ENCODE results near the gene LCE3B.

Gene LCE3B

GRCh38 chr1:152623203-152623844, 9.7 kb downstream of the LCE3B start:
- TF ChIP-seq EZH2 (IDR thresholded peaks at IDR 0.05; ENCODE audit: borderline replicate concordance, low read length), result no peak
- TF ChIP-seq, protein P1, sequence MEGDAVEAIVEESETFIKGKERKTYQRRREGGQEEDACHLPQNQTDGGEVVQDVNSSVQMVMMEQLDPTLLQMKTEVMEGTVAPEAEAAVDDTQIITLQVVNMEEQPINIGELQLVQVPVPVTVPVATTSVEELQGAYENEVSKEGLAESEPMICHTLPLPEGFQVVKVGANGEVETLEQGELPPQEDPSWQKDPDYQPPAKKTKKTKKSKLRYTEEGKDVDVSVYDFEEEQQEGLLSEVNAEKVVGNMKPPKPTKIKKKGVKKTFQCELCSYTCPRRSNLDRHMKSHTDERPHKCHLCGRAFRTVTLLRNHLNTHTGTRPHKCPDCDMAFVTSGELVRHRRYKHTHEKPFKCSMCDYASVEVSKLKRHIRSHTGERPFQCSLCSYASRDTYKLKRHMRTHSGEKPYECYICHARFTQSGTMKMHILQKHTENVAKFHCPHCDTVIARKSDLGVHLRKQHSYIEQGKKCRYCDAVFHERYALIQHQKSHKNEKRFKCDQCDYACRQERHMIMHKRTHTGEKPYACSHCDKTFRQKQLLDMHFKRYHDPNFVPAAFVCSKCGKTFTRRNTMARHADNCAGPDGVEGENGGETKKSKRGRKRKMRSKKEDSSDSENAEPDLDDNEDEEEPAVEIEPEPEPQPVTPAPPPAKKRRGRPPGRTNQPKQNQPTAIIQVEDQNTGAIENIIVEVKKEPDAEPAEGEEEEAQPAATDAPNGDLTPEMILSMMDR (IDR thresholded peaks at IDR 0.05; ENCODE audit: low read length), result peak; percentile 56
- no peaks in the 10 kb centered on the region for H3K9me3 ChIP-seq (ENCODE audit: low read length)
- H4K20me1 ChIP-seq (ENCODE audit: insufficient read depth, low read length), result no peaks in the 10 kb centered on the region
- H3F3A ChIP-seq (ENCODE audit: insufficient read depth, low read length), result no peaks in the 10 kb centered on the region
- H3K79me2 ChIP-seq (ENCODE audit: insufficient read depth, low read length), result no peaks in the 10 kb centered on the region
- no peaks in the 10 kb centered on the region for H3K9me2 ChIP-seq (ENCODE audit: low read depth, low read length)
- H3K9ac ChIP-seq (ENCODE audit: low read length), result no peak overlapping the region
- no peaks in the 10 kb centered on the region for H3K36me3 ChIP-seq (ENCODE audit: insufficient read depth, low read length)
- no peak overlapping the region for H2AFZ ChIP-seq (ENCODE audit: low read length)
- no peak overlapping the region for H3K4me3 ChIP-seq (ENCODE audit: low read depth, low read length, poor library complexity, severe bottlenecking)
- H3K27me3 ChIP-seq (ENCODE audit: insufficient read depth, low read length), result no peaks in the 10 kb centered on the region
- no peak overlapping the region for H3K4me2 ChIP-seq (ENCODE audit: low read length)
- H3K4me1 ChIP-seq (ENCODE audit: insufficient read depth, low read length, severe bottlenecking), result no peaks in the 10 kb centered on the region
- no peak overlapping the region for H3K27ac ChIP-seq (ENCODE audit: low read depth, low read length, poor library complexity, severe bottlenecking)

DNA sequence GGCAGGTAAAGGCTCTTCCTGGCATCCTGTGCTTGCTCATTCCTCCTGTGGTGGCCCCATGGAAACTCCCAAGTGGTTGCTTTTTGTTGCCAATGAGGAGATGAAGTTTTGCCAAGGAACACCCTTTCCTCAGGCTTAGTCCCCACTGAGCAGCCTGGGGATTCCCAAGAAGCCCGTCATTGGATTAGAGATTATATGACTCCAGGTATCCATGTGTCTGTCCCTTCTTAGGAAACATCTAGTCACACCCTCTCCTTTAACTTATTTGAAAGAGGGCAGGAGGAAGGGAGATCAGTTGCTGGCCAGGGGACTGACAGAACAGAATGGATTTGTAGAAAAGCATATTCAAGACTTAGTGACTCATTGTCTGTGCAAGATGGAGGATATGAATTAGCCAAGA, 13.1 kb downstream of the LCE3B start:
- H3K9me3 ChIP-seq (ENCODE audit: low read length), result no peaks in the 10 kb centered on the region
- H4K20me1 ChIP-seq (ENCODE audit: insufficient read depth, low read length), result no peaks in the 10 kb centered on the region
- no peak overlapping the region for H3K4me3 ChIP-seq (ENCODE audit: low read depth, low read length, poor library complexity, severe bottlenecking)
- H3K9me2 ChIP-seq (ENCODE audit: low read depth, low read length), result no peaks in the 10 kb centered on the region
- H3K36me3 ChIP-seq (ENCODE audit: insufficient read depth, low read length), result no peaks in the 10 kb centered on the region
- H3K4me1 ChIP-seq (ENCODE audit: insufficient read depth, low read length, severe bottlenecking), result no peaks in the 10 kb centered on the region
- H3K79me2 ChIP-seq (ENCODE audit: insufficient read depth, low read length), result no peaks in the 10 kb centered on the region
- TF ChIP-seq, protein P1 (IDR thresholded peaks at IDR 0.05; ENCODE audit: low read length), result no peak
- TF ChIP-seq EZH2 (IDR thresholded peaks at IDR 0.05; ENCODE audit: borderline replicate concordance, low read length), result no peak
- no peak overlapping the region for H2AFZ ChIP-seq (ENCODE audit: low read length)
- H3K27me3 ChIP-seq (ENCODE audit: insufficient read depth, low read length), result no peaks in the 10 kb centered on the region
- no peak overlapping the region for H3K9ac ChIP-seq (ENCODE audit: low read length)
- no peaks in the 10 kb centered on the region for H3F3A ChIP-seq (ENCODE audit: insufficient read depth, low read length)
- no peak overlapping the region for H3K27ac ChIP-seq (ENCODE audit: low read depth, low read length, poor library complexity, severe bottlenecking)
- no peak overlapping the region for H3K4me2 ChIP-seq (ENCODE audit: low read length)

- TF ChIP-seq, protein P1 (IDR thresholded peaks at IDR 0.05; ENCODE audit: low read length), result no peak
- TF ChIP-seq EZH2 (IDR thresholded peaks at IDR 0.05; ENCODE audit: borderline replicate concordance, low read length), result no peak
- H3K9me3 ChIP-seq (ENCODE audit: low read length), result no peaks in the 10 kb centered on the region
These were observed 17.0 kb downstream of the LCE3B start for GRCh38 chr1:152630596-152630995.

More at GRCh38 chr1:152630596-152630995, 17.0 kb downstream of the LCE3B start:
- no peaks in the 10 kb centered on the region for H3K9me2 ChIP-seq (ENCODE audit: low read depth, low read length)
- H3K4me1 ChIP-seq (ENCODE audit: insufficient read depth, low read length, severe bottlenecking), result no peaks in the 10 kb centered on the region
- no peaks in the 10 kb centered on the region for H3K27me3 ChIP-seq (ENCODE audit: insufficient read depth, low read length)
- no peak overlapping the region for H3K4me3 ChIP-seq (ENCODE audit: low read depth, low read length, poor library complexity, severe bottlenecking)
- no peaks in the 10 kb centered on the region for H3K79me2 ChIP-seq (ENCODE audit: insufficient read depth, low read length)
- no peak overlapping the region for H3K4me2 ChIP-seq (ENCODE audit: low read length)
- no peaks in the 10 kb centered on the region for H4K20me1 ChIP-seq (ENCODE audit: insufficient read depth, low read length)
- no peak overlapping the region for H3K9ac ChIP-seq (ENCODE audit: low read length)
- no peak overlapping the region for H3K27ac ChIP-seq (ENCODE audit: low read depth, low read length, poor library complexity, severe bottlenecking)
- no peaks in the 10 kb centered on the region for H3F3A ChIP-seq (ENCODE audit: insufficient read depth, low read length)
- H3K36me3 ChIP-seq (ENCODE audit: insufficient read depth, low read length), result no peaks in the 10 kb centered on the region
- no peak overlapping the region for H2AFZ ChIP-seq (ENCODE audit: low read length)
